Adrenal gland (tissue), 12 donors: Measurements from ENCODE around the gene NUP98. TPM values are rescaled to one million over a fixed set of nuclear protein-coding genes. Genes with fewer than 3 reads are reported as not detected.

Source experiments
- DNase-seq, 7 donors: peaks; one replicate each; pipeline ENCODE4 v3.0.0-alpha.2; 2019 to 2020
- H3K27ac ChIP-seq, 5 donors: fragments of 200-600 bp; sonication (generic) in 4 of 5; 1 replicate in 3 of 5; 2 replicates in 2 of 5; pipeline versions ENCODE4 v1.5.1 to v1.8.0; 2016 to 2020; ENCODE audit warnings: mild to moderate bottlenecking in 1 of 5
- H3K27me3 ChIP-seq: fragments of 200-600 bp; 2 replicates; pipeline ENCODE4 v1.8.0; 2021
- H3K36me3 ChIP-seq, 2 donors: fragments of 200-600 bp; replicated peaks in 1 of 2; 1 replicate in 1 of 2; 2 replicates in 1 of 2; pipeline versions ENCODE4 v1.5.1 to v1.8.0; 2018 to 2022
- H3K4me1 ChIP-seq, 2 donors: fragments of 200-600 bp; replicated peaks in 1 of 2; 1 replicate in 1 of 2; 2 replicates in 1 of 2; pipeline versions ENCODE4 v1.5.1 to v1.8.0; 2018 to 2021
- H3K4me3 ChIP-seq, 4 donors: fragments of 200-600 bp; sonication (generic) in 3 of 4; one replicate each; pipeline ENCODE4 v1.5.1; 2016 to 2018
- H3K9me3 ChIP-seq, 3 donors: fragments of 200-600 bp; sonication (generic) in 1 of 3; replicated peaks in 1 of 3; 1 replicate in 2 of 3; 2 replicates in 1 of 3; pipeline versions ENCODE4 v1.5.1 to v1.8.0; 2016 to 2021
- POLR2A ChIP-seq, 2 donors: fragments of 450-650 bp; IDR thresholded peaks; one replicate each; pipeline ENCODE4 v1.6.1; 2017; ENCODE audit warnings: antibody characterized with exemption in 2 of 2, mild to moderate bottlenecking in 2 of 2, moderate library complexity in 1 of 2
- WGBS, 4 donors: extraction: QIAGEN DNeasy Blood & Tissue Kit in 2 of 4; methylation state at CpG; one replicate each; pipeline versions ENCODE4 v1.1.5 to v1.1.7; 2013 to 2017; 5-methylcytosine and 5-hydroxymethylcytosine counted together
- intact Hi-C, 2 donors: fragments of 100-400 bp; cut with DNase I; formaldehyde crosslinking; loops; one replicate each; pipeline versions ENCODE4 v1.14.1 to v1.15.0; 2022 to 2023
- polyA plus RNA-seq, 3 donors: library from polyadenylated mRNA; stranded (reverse); fragments of 200-250 nt in 2 of 3; fragments of 350-450 nt in 1 of 3; fragmentation: Illumina TruSeq in 1 of 3; extraction: RNeasy Lipid Tissue Mini Kit (QIAGEN cat#74804) in 1 of 3; gene quantifications; one replicate each; pipeline ENCODE4 v1.2.3, GENCODE V29; 2013 to 2014
- total RNA-seq, 9 donors: library from RNA; depleted of rRNA in 4 of 9; stranded (reverse); fragments of >200 nt in 4 of 9; fragments of 120-200 nt in 1 of 9; fragmentation: NEBNext Ultra II Directional in 1 of 9; extraction: Animal tissue kit (Norgen Biotek cat#: 25700) in 1 of 9; gene quantifications; one replicate each; pipeline versions ENCODE4 v1.1.0 to v1.2.4, GENCODE V29; 2013 to 2023
- TF ChIP-seq, protein P1 (sequence below), 6 experiments: fragments of 450-650 bp in 4 of 6; fragments of 200-600 bp in 2 of 6; sonication (generic) in 1 of 6; IDR thresholded peaks; 1 replicate in 5 of 6; 2 replicates in 1 of 6; pipeline versions ENCODE4 v1.5.1 to v1.8.0; 2016 to 2021; ENCODE audit warnings: antibody characterized with exemption in 6 of 6, mild to moderate bottlenecking in 2 of 6, moderate library complexity in 1 of 6
- donor health status: healthy with polysubstance abuse.
- donor health status: Bipolar disorder and iron deficiency.
- donor health status: DM: yes; HTN: yes; CAD: no.
- donor health status: DM: no; HTN: no; CAD: no.
- donor health status: DM: no; HTN: no; CAD: no.
- donor health status: DM: yes; HTN: yes; CAD: no.

The NUP98 gene
- total and polyA plus RNA-seq, 12 donors = 14.6 to 226 (median 56.9) TPM

DNA sequence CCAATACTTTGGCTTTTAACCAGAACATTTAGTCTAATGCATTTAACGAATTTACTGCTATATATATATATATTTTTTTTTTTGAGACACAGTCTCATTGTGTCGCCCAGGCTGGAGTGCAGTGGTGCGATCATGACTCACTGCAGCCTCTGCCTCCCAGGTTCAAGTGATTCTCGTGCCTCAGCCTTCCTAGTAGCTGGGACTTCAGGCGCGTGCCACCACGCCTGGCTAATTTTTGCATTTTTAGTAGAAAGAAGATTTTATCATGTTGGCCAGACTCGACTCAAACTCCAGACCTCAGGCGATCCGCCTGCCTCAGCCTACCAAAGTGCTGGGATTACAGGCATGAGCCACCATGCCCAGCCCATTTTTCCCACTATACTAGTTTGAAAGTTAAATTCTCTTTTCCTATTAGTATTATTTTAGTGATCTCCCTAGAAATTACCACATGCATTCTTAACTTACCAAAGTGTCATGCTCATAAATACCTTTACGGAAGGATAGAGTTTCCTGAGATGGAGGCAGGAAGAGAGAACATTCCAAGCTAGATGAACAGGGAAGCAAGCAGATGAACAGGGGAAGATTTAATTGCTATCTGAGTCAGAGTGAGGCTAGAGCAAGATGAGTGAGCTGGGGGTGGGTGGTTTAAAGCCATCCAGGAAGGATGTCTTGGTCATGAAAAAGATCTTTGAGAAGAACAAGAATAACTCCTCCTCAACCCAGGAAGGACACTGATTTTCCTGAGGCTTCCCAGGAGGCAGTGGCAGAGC, 6.6 kb upstream of the NUP98 start:
- no peak for TF ChIP-seq POLR2A (IDR thresholded peaks at IDR 0.05)
- TF ChIP-seq, protein P1, sequence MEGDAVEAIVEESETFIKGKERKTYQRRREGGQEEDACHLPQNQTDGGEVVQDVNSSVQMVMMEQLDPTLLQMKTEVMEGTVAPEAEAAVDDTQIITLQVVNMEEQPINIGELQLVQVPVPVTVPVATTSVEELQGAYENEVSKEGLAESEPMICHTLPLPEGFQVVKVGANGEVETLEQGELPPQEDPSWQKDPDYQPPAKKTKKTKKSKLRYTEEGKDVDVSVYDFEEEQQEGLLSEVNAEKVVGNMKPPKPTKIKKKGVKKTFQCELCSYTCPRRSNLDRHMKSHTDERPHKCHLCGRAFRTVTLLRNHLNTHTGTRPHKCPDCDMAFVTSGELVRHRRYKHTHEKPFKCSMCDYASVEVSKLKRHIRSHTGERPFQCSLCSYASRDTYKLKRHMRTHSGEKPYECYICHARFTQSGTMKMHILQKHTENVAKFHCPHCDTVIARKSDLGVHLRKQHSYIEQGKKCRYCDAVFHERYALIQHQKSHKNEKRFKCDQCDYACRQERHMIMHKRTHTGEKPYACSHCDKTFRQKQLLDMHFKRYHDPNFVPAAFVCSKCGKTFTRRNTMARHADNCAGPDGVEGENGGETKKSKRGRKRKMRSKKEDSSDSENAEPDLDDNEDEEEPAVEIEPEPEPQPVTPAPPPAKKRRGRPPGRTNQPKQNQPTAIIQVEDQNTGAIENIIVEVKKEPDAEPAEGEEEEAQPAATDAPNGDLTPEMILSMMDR (IDR thresholded peaks at IDR 0.05) = no peak
- H3K4me3 ChIP-seq = no peak overlapping the region
- WGBS, 4 donors = 79 to 96% (median 94%) methylated on average over 11 of the region's 11 CpGs
- H3K36me3 ChIP-seq = no peaks in the 10 kb centered on the region
- no peaks in the 10 kb centered on the region for H3K27me3 ChIP-seq
- no peak for DNase-seq
- no peaks in the 10 kb centered on the region for H3K9me3 ChIP-seq
- H3K4me1 ChIP-seq = peaks cover 4 to 5% of the 10 kb centered on the region in 2 donors
- H3K27ac ChIP-seq = no peak overlapping the region
- intact Hi-C loops = no loop called here

DNA sequence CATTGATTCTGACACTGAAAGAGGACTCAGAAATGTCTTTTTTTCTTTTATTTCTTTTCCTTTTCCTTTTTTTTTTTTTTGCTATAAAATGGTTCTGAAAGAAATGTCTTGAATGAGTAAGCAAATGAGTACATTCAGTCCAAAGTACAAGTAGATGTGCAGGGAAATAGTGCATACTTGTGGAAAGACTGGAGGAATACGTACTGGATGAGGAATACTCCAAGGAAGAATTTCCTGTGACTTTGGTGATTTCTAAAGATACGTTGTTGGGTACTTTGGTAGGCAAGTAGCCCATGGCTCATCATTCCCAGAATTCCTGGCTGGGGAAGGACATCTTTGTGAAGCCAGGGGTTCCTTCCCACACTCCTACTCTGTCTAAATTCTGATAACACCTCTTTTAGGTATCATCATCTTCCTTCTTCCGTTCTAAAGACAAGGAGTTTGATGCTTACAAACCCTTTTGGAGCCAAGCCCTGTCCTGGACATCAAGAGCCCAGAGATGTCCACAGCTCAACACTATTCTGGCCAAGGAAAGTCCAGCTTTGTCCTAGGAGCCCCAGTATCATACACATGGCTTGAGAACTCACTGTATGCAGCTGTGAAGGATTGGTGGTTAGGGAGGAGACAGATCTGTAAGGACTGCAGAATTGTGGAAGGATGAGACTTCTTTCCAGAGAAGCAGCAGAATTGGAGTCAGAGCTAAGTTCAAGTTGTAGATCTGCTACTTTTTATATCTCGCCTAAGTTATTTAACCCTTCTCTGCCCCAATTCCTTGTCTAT, 4.8 kb upstream of the NUP98 start:
- intact Hi-C loops = no loop called here
- Histone ChIP-seq H3K27me3 (no peaks in the 10 kb centered on the region), H3K4me3 (no peak overlapping the region), H3K4me1 (peaks cover 5% of the 10 kb centered on the region in 2 donors), H3K36me3 (no peaks in the 10 kb centered on the region), H3K27ac (no peak overlapping the region), H3K9me3 (no peaks in the 10 kb centered on the region)
- TF ChIP-seq, protein P1 (IDR thresholded peaks at IDR 0.05) = no peak
- TF ChIP-seq POLR2A (IDR thresholded peaks at IDR 0.05) = no peak
- WGBS, 4 donors = 78 to 84% (median 81%) methylated on average over 4 of the region's 4 CpGs
- DNase-seq = no peak

DNA sequence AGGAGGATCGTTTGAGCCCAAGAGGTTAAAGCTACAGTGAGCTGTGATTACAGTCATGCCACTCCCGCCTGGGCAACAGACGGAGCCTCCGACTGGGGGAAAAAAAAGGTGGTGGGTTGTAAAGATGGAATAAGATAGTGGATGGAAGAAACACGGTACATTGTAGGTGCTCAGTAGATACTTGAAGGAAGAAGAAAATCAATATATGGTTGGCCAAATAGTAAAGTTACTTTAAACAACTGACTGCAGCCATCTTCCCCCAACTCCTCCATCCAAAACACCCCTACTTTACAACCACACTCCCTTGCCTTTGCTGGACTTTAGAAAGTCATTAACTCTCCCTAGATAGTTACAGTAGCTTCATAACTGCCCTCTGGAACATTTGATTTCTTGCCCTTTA, 2.5 kb upstream of the NUP98 start:
- Histone ChIP-seq H3K36me3 (no peaks in the 10 kb centered on the region), H3K27ac (no peak overlapping the region), H3K9me3 (no peaks in the 10 kb centered on the region), H3K4me1 (peaks cover 18 to 19% of the 10 kb centered on the region in 2 donors), H3K4me3 (no peak overlapping the region), H3K27me3 (no peaks in the 10 kb centered on the region)
- 87 to 91% (median 91%) methylated on average over 4 to 5 of the region's 5 CpGs for WGBS, 4 donors
- TF ChIP-seq POLR2A (IDR thresholded peaks at IDR 0.05) = no peak
- no peak for DNase-seq
- intact Hi-C loops = no loop called here

DNA sequence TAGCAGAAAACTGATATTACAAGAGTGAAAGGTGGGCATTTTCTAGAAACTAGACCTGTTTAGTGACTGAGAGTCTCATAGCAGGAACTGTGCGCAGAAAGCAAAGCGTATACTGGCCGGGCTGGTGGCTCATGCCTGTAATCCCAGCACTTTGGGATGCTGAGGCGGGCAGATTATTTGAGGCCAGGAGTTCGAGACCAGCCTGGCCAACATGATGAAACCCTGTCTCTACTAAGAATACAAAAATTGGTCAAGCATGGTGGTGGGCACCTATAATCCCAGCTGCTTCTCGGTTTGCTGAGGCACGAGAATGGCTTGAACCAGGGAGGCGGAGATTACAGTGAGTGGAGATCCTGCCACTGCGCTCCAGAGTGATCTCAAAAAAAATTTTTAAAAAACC, 1.8 kb upstream of the NUP98 start:
- Histone ChIP-seq H3K27me3 (no peaks in the 10 kb centered on the region), H3K27ac (no peak overlapping the region), H3K4me1 (peaks cover 18 to 23% of the 10 kb centered on the region in 2 donors), H3K36me3 (no peaks in the 10 kb centered on the region), H3K4me3 (no peak overlapping the region), H3K9me3 (no peaks in the 10 kb centered on the region)
- 91 to 98% (median 95%) methylated on average over 6 to 9 of the region's 9 CpGs for WGBS, 4 donors
- TF ChIP-seq POLR2A (IDR thresholded peaks at IDR 0.05) = no peak
- TF ChIP-seq, protein P1 (IDR thresholded peaks at IDR 0.05) = no peak
- intact Hi-C loops = no loop called here
- no peak for DNase-seq
